Subcutaneous abdominal adipose tissue (tissue), 5 donors: ENCODE data around the gene TRMT10B.
"Not testable (repeated sequence)": the region's sequence is repeated elsewhere in the genome, so short reads cannot be mapped to it uniquely, and the experiment has no call there.

Experiments
- H3K27ac ChIP-seq: one replicate; pipeline ENCODE4 v1.7.0; 2013; ENCODE audit warnings: low read depth, mild to moderate bottlenecking, inconsistent platforms, low read length, moderate library complexity
- H3K27me3 ChIP-seq, 5 donors: one replicate each; pipeline ENCODE4 v1.7.0; 2013; ENCODE audit warnings: low read length in 5 of 5, inconsistent platforms in 1 of 5; ENCODE audit not compliant: control insufficient read depth in 5 of 5, insufficient read depth in 4 of 5
- H3K36me3 ChIP-seq, 5 donors: one replicate each; pipeline ENCODE4 v1.7.0; 2013; ENCODE audit warnings: low read length in 5 of 5; ENCODE audit not compliant: control insufficient read depth in 5 of 5, insufficient read depth in 5 of 5
- H3K4me1 ChIP-seq, 5 donors: one replicate each; pipeline ENCODE4 v1.7.0; 2013; ENCODE audit warnings: low read length in 5 of 5, mild to moderate bottlenecking in 3 of 5, moderate library complexity in 1 of 5; ENCODE audit not compliant: control insufficient read depth in 5 of 5, insufficient read depth in 5 of 5
- H3K4me3 ChIP-seq, 5 donors: one replicate each; pipeline ENCODE4 v1.7.0; 2013; ENCODE audit warnings: low read length in 5 of 5, low read depth in 1 of 5
- H3K9ac ChIP-seq, 5 donors: one replicate each; pipeline ENCODE4 v1.7.0; 2013; ENCODE audit warnings: low read length in 5 of 5, mild to moderate bottlenecking in 4 of 5, moderate library complexity in 3 of 5
- H3K9me3 ChIP-seq, 5 donors: one replicate each; pipeline ENCODE4 v1.7.0; 2013; ENCODE audit warnings: low read length in 5 of 5; ENCODE audit not compliant: control insufficient read depth in 5 of 5
- donor health status: healthy.
- donor health status: healthy.
- donor health status: healthy.
- donor health status: healthy.
- donor health status: healthy.

TRMT10B gene

GRCh38 chr9:37749129-37749528 lies 4.5 kb upstream of the TRMT10B start:
- Histone ChIP-seq H3K27ac (no peak overlapping the region), H3K36me3 (no peaks in the 10 kb centered on the region), H3K9me3 (no peaks in the 10 kb centered on the region), H3K27me3 (no peaks in the 10 kb centered on the region), H3K4me1 (peaks cover under 1 to 8% (median 7%) of the 10 kb centered on the region in 5 donors), H3K9ac (no peak overlapping the region), H3K4me3 (no peak overlapping the region)

GRCh38 chr9:37751186-37751585 lies 2.4 kb upstream of the TRMT10B start:
- no peak overlapping the region for H3K27ac ChIP-seq
- no peaks in the 10 kb centered on the region for H3K36me3 ChIP-seq
- no peaks in the 10 kb centered on the region for H3K27me3 ChIP-seq
- no peak overlapping the region for H3K9ac ChIP-seq
- H3K4me1 ChIP-seq, result peaks cover 2 to 15% (median 14%) of the 10 kb centered on the region in 5 donors
- no peaks in the 10 kb centered on the region for H3K9me3 ChIP-seq
- no peak overlapping the region for H3K4me3 ChIP-seq

- H3K36me3 ChIP-seq, result not testable (repeated sequence)
Measured at GRCh38 chr9:37751704-37752103, 1.9 kb upstream of the TRMT10B start.

GRCh38 chr9:37752112-37752511 lies 1.5 kb upstream of the TRMT10B start:
- H3K9ac ChIP-seq, H3K36me3 ChIP-seq, H3K27me3 ChIP-seq, H3K9me3 ChIP-seq, H3K27ac ChIP-seq, H3K4me3 ChIP-seq: not testable (repeated sequence)
- H3K4me1 ChIP-seq, result peaks cover 2 to 15% (median 14%) of the 10 kb centered on the region in 5 donors

More at GRCh38 chr9:37751704-37752103, 1.9 kb upstream of the TRMT10B start:
- not testable (repeated sequence) for H3K27ac ChIP-seq, H3K9me3 ChIP-seq, H3K27me3 ChIP-seq, H3K9ac ChIP-seq, H3K4me3 ChIP-seq
- peaks cover 2 to 15% (median 14%) of the 10 kb centered on the region in 5 donors for H3K4me1 ChIP-seq

GRCh38 chr9:37752642-37753488 lies 740 bp upstream of the TRMT10B start:
- Histone ChIP-seq H3K27ac (no peak overlapping the region), H3K27me3 (no peaks in the 10 kb centered on the region)

GRCh38 chr9:37758747-37759146 lies 5.1 kb downstream of the TRMT10B start:
- Histone ChIP-seq H3K36me3 (peaks cover 0 to 6% (median 3%) of the 10 kb centered on the region in 5 donors), H3K4me1 (peaks cover 2 to 10% (median 9%) of the 10 kb centered on the region in 5 donors), H3K9ac (no peak overlapping the region), H3K27me3 (no peaks in the 10 kb centered on the region), H3K9me3 (no peaks in the 10 kb centered on the region), H3K27ac (no peak overlapping the region), H3K4me3 (no peak overlapping the region)

More at GRCh38 chr9:37752642-37753488, 740 bp upstream of the TRMT10B start:
- Histone ChIP-seq H3K4me3 (peak overlapping the region; percentile 74 to 98 (median 94)), H3K4me1 (peaks cover 2 to 15% (median 14%) of the 10 kb centered on the region in 5 donors), H3K9ac (peak overlapping the region in 4 of 5 donors; percentile 51 to 99 (median 91)), H3K36me3 (peaks cover 0 to 4% (median 0%) of the 10 kb centered on the region in 5 donors), H3K9me3 (no peaks in the 10 kb centered on the region)

- H3K36me3 ChIP-seq, result peaks cover 0 to 14% (median 4%) of the 10 kb centered on the region in 5 donors
- H3K4me1 ChIP-seq, result no peaks in the 10 kb centered on the region
- no peak overlapping the region for H3K27ac ChIP-seq
- H3K4me3 ChIP-seq, result no peak overlapping the region
- no peaks in the 10 kb centered on the region for H3K9me3 ChIP-seq
- H3K9ac ChIP-seq, result no peak overlapping the region
- no peaks in the 10 kb centered on the region for H3K27me3 ChIP-seq
Measured at GRCh38 chr9:37760416-37761161, 7.0 kb downstream of the TRMT10B start.

- Histone ChIP-seq H3K4me3 (no peak overlapping the region), H3K9ac (no peak overlapping the region), H3K27ac (no peak overlapping the region), H3K27me3 (no peaks in the 10 kb centered on the region), H3K4me1 (no peaks in the 10 kb centered on the region), H3K36me3 (peaks cover 0 to 14% (median 4%) of the 10 kb centered on the region in 5 donors), H3K9me3 (no peaks in the 10 kb centered on the region)
Measured at GRCh38 chr9:37761511-37761910, 7.9 kb downstream of the TRMT10B start.

GRCh38 chr9:37765263-37765662 lies 11.7 kb downstream of the TRMT10B start:
- not testable (repeated sequence) for H3K27me3 ChIP-seq, H3K4me3 ChIP-seq, H3K4me1 ChIP-seq, H3K9ac ChIP-seq, H3K27ac ChIP-seq, H3K9me3 ChIP-seq
- peaks cover under 1 to 16% (median 10%) of the 10 kb centered on the region in 5 donors for H3K36me3 ChIP-seq

GRCh38 chr9:37769306-37769705 lies 15.7 kb downstream of the TRMT10B start:
- H3K4me3 ChIP-seq, result no peak overlapping the region
- no peak overlapping the region for H3K9ac ChIP-seq
- no peaks in the 10 kb centered on the region for H3K9me3 ChIP-seq
- no peaks in the 10 kb centered on the region for H3K27me3 ChIP-seq
- H3K27ac ChIP-seq, result no peak overlapping the region
- H3K4me1 ChIP-seq, result no peaks in the 10 kb centered on the region
- peaks cover 4 to 37% (median 26%) of the 10 kb centered on the region in 5 donors for H3K36me3 ChIP-seq
